Stimulated activated CD4-positive, alpha-beta T cell treated with anti-CD3 and anti-CD28 coated beads, Interleukin-1b, Interleukin-23, amount 100 ng/mL, for 24 hours (primary cell): Measurements from ENCODE around the gene SGIP1.

Experiments used
- DNase-seq, 4 experiments: peaks; one replicate each; pipeline ENCODE4 v3.0.0-alpha.2; 2020; ENCODE audit warnings: low read depth in 4 of 4, low spot score in 1 of 4

SGIP1 gene

DNA sequence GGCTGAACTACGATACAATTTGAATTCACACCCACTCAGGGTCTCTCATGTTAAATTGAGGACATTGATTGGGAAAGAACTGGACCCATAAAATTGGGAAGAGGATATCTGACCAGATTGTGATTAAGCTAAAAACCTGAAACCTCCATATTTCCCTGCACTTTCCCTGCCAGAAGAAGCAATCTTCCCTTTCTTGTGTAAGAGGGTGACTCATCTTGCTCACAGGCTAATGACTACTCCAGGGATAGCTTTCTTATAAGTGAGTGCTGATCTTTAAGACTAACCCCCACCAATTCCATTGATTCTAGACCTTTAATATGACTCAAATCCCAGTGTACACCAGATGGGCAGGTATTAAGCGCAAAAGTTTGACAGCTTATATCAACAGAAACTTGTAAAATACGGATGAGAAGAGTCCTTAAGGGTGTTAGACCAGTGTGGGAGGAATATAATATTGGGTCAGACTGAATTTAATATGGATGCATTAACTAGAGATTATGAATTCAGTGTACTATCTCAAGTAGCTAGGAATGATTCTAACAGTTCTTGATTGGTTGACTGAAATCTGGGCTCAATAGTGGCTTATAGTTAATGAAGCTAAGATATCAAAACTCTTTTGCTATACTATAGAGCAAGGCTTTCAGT is 12.1 kb upstream of the SGIP1 start:
- no peak for DNase-seq

- no peak for DNase-seq
Measured at GRCh38 chr1:66523562-66523961, 10.4 kb upstream of the SGIP1 start.

DNA sequence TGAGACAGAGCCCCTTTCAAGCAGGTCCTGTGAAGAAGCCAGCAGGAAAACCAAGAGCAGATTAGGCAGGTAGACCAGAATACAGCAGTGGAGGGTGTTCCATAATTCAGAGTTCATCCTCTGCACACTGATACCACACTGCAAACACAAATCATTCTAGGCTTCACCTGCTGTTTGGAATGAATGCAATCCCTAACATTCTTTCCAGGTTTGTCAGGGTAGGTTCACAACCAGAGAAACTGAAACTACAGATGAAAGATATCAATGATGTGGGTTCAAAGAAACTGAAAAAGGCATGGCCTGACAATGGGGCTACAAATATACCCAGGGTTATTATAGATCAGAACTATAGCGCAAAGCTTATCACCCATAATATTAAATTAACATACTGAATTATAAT is 8.9 kb upstream of the SGIP1 start:
- no peak for DNase-seq

DNA sequence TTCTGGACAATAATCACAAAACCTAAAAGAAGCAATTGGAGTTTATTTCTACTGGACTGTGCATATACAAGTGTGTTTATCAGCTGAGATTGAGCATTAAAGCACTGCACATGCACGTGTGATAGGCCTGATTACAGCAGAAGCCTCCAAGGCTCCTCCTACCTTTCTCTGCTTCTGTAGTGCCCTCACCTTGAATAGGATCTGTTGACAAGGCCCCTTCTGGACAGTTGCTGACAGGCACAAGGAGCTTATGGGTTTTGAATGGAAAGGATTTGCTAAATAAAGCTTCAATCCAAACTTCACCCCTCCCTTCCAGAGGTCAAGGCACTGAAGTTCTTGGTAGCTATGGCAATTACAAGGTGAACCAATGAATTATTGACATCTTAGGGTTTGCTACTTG is 7.9 kb upstream of the SGIP1 start:
- no peak for DNase-seq

- DNase-seq, result no peak
Measured at GRCh38 chr1:66526991-66527390, 7.0 kb upstream of the SGIP1 start.

DNA sequence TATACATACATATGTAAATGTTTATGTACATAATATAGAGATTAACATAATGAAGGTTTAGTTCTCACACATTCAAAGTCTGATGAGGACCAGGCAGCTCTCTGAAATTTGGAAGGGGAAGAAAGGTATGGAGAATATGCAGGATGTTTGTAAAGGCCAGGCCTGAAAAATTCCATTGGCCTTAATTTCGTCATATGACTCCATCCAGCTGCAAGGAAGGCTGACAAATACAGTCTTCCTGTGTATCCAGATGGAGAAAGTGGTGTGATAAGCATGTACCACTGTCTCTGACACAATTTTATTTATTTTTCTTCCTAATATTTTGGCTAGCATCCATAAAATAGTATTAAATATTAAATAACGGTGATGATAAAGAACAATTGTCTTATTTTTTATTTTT is 6.3 kb upstream of the SGIP1 start:
- DNase-seq, result no peak

DNA sequence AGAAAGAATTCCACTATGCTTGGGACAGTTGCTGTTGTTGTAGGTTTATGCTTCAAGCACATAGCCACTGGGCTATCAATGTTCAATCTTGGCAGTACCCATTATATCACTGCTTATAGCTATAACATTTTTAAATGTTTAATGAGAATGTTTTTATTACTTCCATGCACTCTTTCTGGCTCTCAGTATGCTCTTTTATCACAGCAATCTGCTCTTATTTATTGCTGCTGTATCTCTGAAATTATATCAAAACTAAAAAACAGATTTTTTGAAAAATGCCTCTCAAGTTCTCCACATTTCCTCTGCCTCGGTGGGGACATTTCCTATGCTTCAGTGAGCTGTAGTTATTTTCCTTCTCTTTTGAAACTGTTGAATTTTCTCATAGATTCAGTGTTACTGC is 5.4 kb upstream of the SGIP1 start:
- no peak for DNase-seq

- DNase-seq, result no peak
Measured at GRCh38 chr1:66532214-66532613, 1.7 kb upstream of the SGIP1 start.

- DNase-seq, result peak in 1 of 4 experiments; percentile 1
Measured at GRCh38 chr1:66532798-66533783, 862 bp upstream of the SGIP1 start.

DNA sequence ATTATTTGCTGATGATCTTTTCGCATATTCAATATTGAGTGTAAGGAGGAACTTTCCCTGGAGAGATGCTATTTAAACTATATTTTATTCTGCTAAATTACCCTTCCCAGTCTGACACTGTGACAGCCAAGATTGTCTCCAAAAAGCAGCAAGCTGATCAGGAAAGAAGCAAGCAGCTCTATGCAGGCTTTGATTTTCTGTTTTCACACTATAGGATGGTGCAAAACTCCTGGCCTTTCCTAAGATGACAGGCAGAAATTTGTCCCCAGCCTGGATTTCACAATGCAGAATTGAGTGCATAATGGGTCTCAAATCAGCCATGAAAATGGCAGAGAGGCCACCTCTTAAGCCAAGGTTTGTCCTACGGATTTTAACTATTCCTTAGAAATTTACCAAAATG is 1.1 kb downstream of the SGIP1 start:
- DNase-seq, result no peak

DNA sequence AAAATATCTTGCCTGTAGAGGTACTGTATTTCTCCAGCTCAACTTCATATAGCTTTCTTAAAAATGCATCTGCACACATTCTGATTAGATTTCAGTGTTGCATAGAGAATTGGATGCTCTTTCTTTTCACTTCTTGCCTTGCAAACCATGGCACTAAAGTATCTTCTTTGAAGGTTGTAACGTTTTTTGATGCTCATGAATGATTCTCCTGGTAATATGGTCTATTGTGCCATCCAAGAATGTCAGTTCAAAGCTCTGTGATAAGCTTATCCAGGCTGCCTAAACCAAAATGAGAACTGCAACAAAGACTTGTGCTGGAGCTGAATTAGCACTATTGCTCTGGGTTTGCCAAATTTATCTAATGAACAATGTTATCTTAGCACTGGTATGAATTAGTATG is 1.9 kb downstream of the SGIP1 start:
- DNase-seq, result no peak

- no peak for DNase-seq
Measured at GRCh38 chr1:66537718-66538117, 3.8 kb downstream of the SGIP1 start.

GRCh38 chr1:66539491-66539890 is 5.5 kb downstream of the SGIP1 start:
- DNase-seq, result no peak

DNA sequence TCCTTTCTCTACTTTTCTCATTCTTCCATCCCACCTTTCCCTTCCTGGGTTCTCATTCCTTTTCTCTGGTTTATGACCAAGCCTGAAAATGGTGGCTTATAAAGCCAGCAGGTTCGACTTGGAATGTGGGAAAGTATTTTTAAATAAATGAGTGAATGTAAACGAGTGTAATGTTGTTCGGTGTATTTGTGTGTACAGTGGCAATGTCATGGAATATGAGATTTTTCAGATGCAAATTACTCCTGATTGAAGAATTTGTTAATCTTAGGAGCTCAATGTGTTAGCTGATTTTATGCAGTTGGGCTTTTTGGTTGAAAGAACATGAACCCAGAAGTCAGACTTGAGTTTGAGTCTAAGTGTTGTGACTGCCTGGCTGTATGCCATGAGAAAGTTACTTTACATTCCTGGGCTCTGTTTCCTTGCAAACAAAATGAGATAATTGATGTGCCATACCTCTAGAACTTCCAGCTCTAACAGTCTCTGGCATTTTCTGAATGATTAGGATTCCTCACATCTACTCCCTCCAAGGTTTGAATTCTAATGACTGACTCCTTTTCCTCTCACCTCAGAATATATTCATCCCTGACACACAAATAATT is 6.6 kb downstream of the SGIP1 start:
- DNase-seq, result no peak

- no peak for DNase-seq
Measured at GRCh38 chr1:66542314-66542713, 8.4 kb downstream of the SGIP1 start.

DNA sequence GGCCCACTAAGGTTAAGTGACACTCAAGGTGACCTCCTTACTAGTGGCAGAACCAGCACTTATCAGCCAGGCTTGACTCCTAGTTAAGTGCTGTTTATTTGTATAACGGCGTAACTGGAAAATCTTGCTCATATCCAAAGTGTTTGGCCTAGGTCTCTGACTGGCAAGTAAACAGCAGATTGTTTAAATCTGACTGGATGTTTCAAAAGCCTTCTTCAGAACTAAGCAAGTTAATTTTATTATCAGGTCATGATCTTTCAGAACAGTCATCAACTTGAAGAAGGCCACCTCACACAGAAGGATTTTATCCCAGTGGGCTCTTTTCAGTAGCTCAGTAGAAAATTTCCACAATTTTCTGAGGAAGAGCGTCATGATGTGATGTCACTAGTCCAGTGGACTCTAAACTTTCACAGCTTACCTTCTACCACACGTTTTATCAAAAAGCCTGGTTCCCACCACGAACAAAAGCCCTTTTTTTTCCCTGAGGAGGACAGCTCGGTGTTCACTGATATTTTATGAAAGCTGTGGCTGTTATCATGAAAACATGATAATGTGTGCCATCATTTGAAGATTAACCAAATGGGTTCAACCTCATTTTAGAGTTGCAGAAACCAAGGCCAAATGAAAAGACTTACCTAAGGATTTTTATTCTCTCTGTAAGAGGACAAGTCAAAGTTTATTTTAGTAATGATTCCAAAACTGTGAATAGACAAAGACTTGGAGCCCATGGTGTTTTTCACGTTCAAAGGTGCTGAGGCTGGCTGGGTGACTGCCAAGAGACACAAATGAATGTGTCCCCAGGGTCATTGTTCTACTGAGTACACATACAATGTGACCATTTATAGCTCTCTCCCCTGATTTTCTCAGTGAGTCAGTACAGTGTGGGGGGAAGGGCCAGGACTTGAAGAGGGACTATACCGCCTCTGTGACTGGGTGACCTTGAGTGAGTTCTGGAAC is 9.1 kb downstream of the SGIP1 start:
- no peak for DNase-seq

DNA sequence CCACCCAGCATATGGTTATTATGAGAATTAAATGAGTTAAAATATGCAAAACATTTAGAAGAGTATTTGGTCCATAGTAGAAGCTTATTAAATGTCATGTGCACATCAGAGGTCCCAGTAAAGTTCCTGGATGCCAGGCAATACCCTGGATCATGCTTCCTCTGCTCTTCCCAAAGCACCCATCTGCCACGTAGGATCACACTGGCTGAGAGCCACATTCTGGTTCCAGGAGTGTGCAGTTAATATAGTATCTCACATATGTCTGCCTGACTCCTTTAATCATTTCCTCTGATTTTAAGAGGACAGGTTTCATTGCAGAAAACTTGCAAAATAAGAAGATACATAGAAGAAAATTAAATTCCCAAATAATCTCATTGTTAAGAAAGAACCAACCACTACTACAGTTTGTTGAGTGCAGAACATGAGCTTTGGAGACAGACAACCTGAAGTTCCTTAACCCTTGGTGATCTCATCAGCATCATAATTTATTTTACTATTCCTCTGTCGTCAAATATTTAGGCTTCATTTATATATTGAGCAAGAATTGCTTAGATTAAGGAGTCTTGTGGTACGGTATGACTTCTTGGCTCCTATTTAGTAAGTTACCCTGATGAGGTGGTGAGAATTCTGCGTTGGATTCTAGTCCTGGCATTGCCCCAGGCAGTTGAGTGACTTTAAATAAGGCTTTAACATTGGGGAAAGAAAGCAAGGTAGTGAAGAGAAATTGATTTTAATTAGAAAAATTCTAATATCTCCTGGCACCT is 12.3 kb downstream of the SGIP1 start:
- DNase-seq, result no peak

DNA sequence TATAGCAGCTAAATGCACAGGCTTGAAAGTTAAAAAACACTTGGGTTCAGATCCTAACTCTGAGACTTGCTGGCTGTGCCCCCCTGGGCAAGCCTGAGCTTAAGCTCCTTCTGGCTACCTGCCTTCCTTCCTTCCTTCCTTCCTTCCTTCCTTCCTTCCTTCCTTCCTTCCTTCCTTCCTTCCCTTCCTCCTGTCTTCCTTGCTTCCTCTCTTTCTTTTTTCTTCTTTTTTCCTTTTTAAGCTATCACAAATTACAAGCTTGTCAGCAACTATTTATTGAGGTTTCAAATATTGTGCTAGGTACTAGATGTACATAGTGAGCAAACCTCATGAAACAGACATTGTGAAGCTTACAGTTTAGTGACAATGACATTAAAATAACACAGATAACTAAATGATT is 15.1 kb downstream of the SGIP1 start:
- no peak for DNase-seq

GRCh38 chr1:66550243-66550642 is 16.3 kb downstream of the SGIP1 start:
- DNase-seq, result no peak

- no peak for DNase-seq
Measured at GRCh38 chr1:66552287-66552686, 18.3 kb downstream of the SGIP1 start.
